Measurements from ENCODE around the gene PTPRN.
"Not testable (repeated sequence)": the region's sequence is repeated elsewhere in the genome, so short reads cannot be mapped to it uniquely, and the experiment has no call there.

PTPRN gene

DNA sequence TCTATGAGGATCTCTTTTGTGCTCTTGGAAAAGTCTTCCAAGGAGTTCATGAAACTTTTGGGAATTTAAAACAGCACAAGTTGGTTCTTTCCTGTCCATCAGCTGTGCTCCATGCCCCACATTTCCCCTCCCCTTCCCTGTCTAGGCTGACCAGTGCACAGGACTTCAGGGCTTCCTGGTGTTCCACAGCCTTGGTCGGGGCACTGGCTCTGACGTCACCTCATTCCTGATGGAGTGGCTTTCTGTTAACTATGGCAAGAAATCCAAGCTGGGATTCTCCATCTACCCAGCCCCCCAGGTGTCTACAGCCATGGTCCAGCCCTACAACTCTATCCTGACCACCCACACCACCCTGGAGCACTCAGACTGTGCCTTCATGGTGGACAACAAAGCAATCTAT, 38.2 kb downstream of the PTPRN start:
- Histone ChIP-seq H3K9me3 (ENCODE audit: control insufficient read depth, low read length) (no peaks in the 10 kb centered on the region), H3K9ac (ENCODE audit: low read length) (no peak overlapping the region), H3K4me1 (ENCODE audit: control insufficient read depth, insufficient read depth, low read length) (peaks cover 7% of the 10 kb centered on the region), H3K27me3 (ENCODE audit: control insufficient read depth, insufficient read depth, low read length) (peaks cover 5% of the 10 kb centered on the region), H3K4me3 (ENCODE audit: low read length) (no peak overlapping the region), H3K36me3 (ENCODE audit: control insufficient read depth, insufficient read depth, low read length) (no peaks in the 10 kb centered on the region)

GRCh38 chr2:219270055-219270372, 39.2 kb downstream of the PTPRN start:
- H3K36me3 ChIP-seq (ENCODE audit: control insufficient read depth, insufficient read depth, low read length) = no peaks in the 10 kb centered on the region
- H3K4me3 ChIP-seq (ENCODE audit: low read length) = no peak overlapping the region
- H3K4me1 ChIP-seq (ENCODE audit: control insufficient read depth, insufficient read depth, low read length) = peaks cover 7% of the 10 kb centered on the region
- H3K9me3 ChIP-seq (ENCODE audit: control insufficient read depth, low read length) = no peaks in the 10 kb centered on the region
- no peak overlapping the region for H3K9ac ChIP-seq (ENCODE audit: low read length)
- peaks cover 5% of the 10 kb centered on the region for H3K27me3 ChIP-seq (ENCODE audit: control insufficient read depth, insufficient read depth, low read length)

- peaks cover 7% of the 10 kb centered on the region for H3K4me1 ChIP-seq (ENCODE audit: control insufficient read depth, insufficient read depth, low read length)
- H3K9me3 ChIP-seq (ENCODE audit: control insufficient read depth, low read length) = no peaks in the 10 kb centered on the region
- no peaks in the 10 kb centered on the region for H3K36me3 ChIP-seq (ENCODE audit: control insufficient read depth, insufficient read depth, low read length)
- H3K4me3 ChIP-seq (ENCODE audit: low read length) = no peak overlapping the region
- no peak overlapping the region for H3K9ac ChIP-seq (ENCODE audit: low read length)
- peaks cover 5% of the 10 kb centered on the region for H3K27me3 ChIP-seq (ENCODE audit: control insufficient read depth, insufficient read depth, low read length)
Measured at GRCh38 chr2:219269362-219270054, 39.7 kb downstream of the PTPRN start.

GRCh38 chr2:219268294-219268693, 40.9 kb downstream of the PTPRN start:
- Histone ChIP-seq H3K9me3 (ENCODE audit: control insufficient read depth, low read length) (no peaks in the 10 kb centered on the region), H3K27me3 (ENCODE audit: control insufficient read depth, insufficient read depth, low read length) (peaks cover 5% of the 10 kb centered on the region), H3K36me3 (ENCODE audit: control insufficient read depth, insufficient read depth, low read length) (no peaks in the 10 kb centered on the region), H3K4me3 (ENCODE audit: low read length) (no peak overlapping the region), H3K4me1 (ENCODE audit: control insufficient read depth, insufficient read depth, low read length) (peaks cover 7% of the 10 kb centered on the region), H3K9ac (ENCODE audit: low read length) (no peak overlapping the region)

DNA sequence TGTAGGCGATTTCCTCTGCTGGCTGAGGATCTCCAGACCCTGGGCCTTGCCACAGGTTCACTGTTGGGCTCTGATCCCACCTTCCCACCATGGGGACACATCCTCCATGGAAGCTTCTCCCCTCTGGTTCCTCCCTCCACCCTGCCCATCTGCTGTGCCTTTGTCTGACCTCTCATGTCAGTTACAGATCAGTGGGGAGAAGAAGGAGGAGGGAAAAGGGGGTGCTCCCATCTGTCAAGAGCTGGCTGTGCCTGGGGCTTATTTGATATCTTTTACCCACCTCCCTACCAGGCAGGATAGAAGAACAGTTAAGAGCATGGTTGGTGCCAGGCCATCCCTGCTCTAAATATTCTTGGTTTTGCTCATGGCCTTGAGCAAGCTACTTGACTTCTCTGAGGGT, 42.3 kb downstream of the PTPRN start:
- Histone ChIP-seq H3K27me3 (ENCODE audit: control insufficient read depth, insufficient read depth, low read length) (peaks cover 5% of the 10 kb centered on the region), H3K9me3 (ENCODE audit: control insufficient read depth, low read length) (no peaks in the 10 kb centered on the region), H3K4me1 (ENCODE audit: control insufficient read depth, insufficient read depth, low read length) (peaks cover 7% of the 10 kb centered on the region), H3K36me3 (ENCODE audit: control insufficient read depth, insufficient read depth, low read length) (no peaks in the 10 kb centered on the region), H3K4me3 (ENCODE audit: low read length) (no peak overlapping the region), H3K9ac (ENCODE audit: low read length) (no peak overlapping the region)

DNA sequence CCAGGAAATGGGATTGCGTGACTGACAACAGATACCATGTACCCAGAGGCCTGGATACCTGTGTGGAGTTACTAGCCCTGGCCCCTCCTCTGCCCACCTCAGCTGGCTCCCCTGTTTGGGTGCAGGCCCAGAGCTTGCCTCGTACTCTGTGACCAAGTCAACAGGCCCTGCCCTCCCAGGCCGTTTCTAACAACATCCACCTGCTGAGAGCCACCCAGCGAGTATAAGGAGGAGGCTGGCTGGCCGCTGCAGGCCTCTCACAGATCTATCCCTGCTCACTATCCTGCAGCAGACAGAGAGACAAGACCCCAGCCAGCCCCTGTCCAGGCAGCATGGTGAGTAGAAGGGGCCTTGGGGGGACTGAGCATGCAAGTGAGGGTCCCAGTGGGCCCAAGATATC, 43.0 kb downstream of the PTPRN start:
- Histone ChIP-seq H3K27me3 (ENCODE audit: control insufficient read depth, insufficient read depth, low read length) (peaks cover 5% of the 10 kb centered on the region), H3K4me3 (ENCODE audit: low read length) (no peak overlapping the region), H3K4me1 (ENCODE audit: control insufficient read depth, insufficient read depth, low read length) (peaks cover 7% of the 10 kb centered on the region), H3K36me3 (ENCODE audit: control insufficient read depth, insufficient read depth, low read length) (no peaks in the 10 kb centered on the region), H3K9ac (ENCODE audit: low read length) (no peak overlapping the region), H3K9me3 (ENCODE audit: control insufficient read depth, low read length) (no peaks in the 10 kb centered on the region)

DNA sequence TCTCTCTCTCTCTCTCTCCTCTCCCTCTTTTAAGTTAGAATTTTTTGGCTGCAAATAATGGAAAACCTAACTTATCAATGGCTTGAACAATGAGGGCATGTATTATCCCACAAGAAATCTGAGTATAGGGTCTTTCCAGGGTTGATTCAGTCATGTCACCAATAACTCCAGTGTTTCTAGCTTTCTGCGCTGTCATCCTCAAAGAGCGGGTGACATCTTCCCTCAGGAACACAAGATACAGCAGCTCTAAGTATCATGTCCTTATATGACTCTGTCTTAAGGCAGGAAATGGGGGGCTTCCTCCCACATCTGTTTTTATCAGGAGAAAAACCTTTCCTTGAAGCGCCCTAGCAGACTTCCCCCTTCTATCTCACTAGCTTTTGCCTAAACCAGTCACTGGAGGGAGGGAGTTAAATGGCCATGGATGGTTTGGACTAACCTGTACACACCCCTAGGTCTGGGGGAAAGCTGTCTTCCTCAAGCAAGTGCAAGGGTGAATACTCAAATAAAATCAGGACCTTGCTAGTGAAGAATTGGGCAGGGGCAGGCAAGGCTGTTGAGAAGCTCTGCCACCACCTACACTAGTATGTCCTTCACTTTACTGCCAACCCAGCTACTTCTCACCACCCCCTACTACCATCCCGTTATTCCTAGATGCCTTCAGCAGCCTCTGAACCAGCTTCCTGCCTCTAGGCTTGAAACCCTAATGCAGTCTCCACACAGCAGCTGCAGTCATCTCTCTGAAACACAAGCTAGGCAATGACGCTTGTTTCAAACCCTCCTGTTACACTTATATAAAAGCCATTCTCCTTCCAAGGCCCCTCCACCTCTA, 48.0 kb downstream of the PTPRN start:
- H3K4me1 ChIP-seq (ENCODE audit: control insufficient read depth, insufficient read depth, low read length) = no peaks in the 10 kb centered on the region
- no peak overlapping the region for H3K9ac ChIP-seq (ENCODE audit: low read length)
- H3K27me3 ChIP-seq (ENCODE audit: control insufficient read depth, insufficient read depth, low read length) = peaks cover 8% of the 10 kb centered on the region
- no peak overlapping the region for H3K4me3 ChIP-seq (ENCODE audit: low read length)
- H3K36me3 ChIP-seq (ENCODE audit: control insufficient read depth, insufficient read depth, low read length) = no peaks in the 10 kb centered on the region
- no peaks in the 10 kb centered on the region for H3K9me3 ChIP-seq (ENCODE audit: control insufficient read depth, low read length)

DNA sequence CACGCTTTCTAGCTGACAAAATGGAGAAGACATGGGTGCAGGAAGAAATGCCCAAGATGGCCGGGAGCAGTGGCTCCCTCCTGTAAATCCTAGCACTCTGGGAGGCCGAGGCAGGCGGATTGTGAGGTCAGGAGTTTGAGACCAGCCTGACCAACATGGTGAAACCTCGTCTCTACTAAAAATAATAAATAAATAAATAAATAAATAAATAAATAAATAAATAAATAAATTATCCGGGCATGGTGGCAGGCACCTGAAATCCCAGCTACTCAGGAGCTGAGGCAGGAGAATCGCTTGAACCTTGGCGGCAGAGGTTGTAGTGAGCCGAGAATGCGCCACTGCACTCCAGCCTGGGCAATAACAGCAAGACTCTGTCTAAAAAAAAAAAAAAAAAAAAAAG, 50.3 kb downstream of the PTPRN start:
- H3K9ac ChIP-seq (ENCODE audit: low read length); H3K4me1 ChIP-seq (ENCODE audit: control insufficient read depth, insufficient read depth, low read length); H3K9me3 ChIP-seq (ENCODE audit: control insufficient read depth, low read length); H3K4me3 ChIP-seq (ENCODE audit: low read length); H3K36me3 ChIP-seq (ENCODE audit: control insufficient read depth, insufficient read depth, low read length): not testable (repeated sequence)
- H3K27me3 ChIP-seq (ENCODE audit: control insufficient read depth, insufficient read depth, low read length) = peaks cover 27% of the 10 kb centered on the region

DNA sequence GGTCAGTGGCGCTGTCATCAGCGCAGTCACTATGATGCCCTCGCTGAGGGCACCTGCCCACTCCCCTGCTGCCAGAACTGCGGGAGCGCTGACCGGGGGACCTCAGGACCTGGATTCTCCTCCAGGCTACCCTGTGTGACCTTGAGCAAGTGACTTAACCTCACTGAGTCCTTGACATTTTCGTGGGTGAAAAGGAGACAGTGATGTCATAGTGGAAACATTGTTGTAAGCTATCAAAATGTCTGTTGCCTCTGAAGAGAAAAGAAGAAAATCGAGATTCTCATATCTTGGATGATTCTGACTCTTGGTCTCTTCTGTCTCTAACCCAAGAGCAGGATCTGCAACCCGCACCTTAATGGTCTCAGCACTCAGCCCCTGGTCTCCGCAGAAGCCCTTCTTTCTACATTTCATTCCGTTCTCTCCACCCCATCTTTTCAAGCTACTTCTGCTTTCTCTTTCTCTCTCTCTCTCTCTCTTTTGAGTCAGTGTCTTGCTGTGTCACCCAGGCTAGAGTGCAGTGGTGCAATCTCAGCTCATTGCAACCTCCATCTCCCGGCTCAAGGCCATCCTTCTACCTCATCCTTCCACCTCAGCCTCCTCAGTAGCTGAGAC, 54.5 kb downstream of the PTPRN start:
- Histone ChIP-seq H3K36me3 (ENCODE audit: control insufficient read depth, insufficient read depth, low read length) (no peaks in the 10 kb centered on the region), H3K27me3 (ENCODE audit: control insufficient read depth, insufficient read depth, low read length) (peaks cover 27% of the 10 kb centered on the region), H3K4me1 (ENCODE audit: control insufficient read depth, insufficient read depth, low read length) (peaks cover 38% of the 10 kb centered on the region), H3K9ac (ENCODE audit: low read length) (peak overlapping the region; percentile 83), H3K4me3 (ENCODE audit: low read length) (peak overlapping the region; percentile 88), H3K9me3 (ENCODE audit: control insufficient read depth, low read length) (no peaks in the 10 kb centered on the region)

DNA sequence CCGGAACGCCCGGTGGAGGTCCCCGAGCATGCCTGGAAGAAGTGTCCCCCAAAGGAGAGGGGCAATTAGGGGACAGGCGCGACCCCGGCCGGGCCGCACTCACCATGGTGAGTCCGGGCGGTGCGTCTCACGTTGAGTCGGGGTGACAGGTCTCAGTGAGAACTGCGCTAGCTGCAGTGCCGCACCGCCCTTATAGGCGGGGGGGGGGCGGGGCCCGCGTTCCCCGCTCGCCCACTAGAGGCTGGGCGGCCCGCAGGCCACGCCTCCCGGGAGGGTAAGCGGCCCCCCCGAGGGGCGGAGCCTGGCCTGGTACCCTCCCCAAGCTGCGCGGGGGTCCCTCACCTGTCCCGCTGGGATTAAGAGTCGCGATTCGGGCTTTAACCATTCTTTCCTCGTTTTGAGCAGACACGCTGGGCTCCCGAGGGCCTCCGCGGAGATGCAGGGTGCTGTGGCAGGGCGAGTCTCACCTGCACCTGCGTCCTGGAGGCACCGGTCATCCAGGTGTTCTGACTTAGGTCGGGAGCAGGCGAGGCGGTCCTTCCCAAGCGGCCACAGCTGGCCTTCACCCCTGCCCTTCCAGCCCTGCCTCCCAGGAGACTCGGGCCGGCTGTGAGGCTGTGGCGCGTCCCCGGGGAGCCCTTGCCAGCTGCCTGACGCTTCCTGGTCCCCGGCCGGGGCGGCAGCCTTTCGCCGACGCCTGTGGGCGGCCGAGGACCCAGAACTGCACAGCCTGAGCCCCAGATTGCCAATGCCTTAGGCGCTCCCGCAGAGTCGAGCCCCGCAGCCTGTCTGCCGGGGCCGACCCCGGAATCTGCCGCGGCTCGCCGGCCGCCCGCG, 55.2 kb downstream of the PTPRN start, which contains the start of gene TUBA4A:
TUBA4A (minus strand) TSS at position 166 of the 837 bp plus-strand sequence; CDS start at position 106, 60 bp downstream.
- no peaks in the 10 kb centered on the region for H3K36me3 ChIP-seq (ENCODE audit: control insufficient read depth, insufficient read depth, low read length)
- peak within 1 kb of the TSS; percentile 88 for H3K4me3 ChIP-seq (ENCODE audit: low read length)
- peak within 1 kb of the TSS; percentile 83 for H3K9ac ChIP-seq (ENCODE audit: low read length)
- no peaks in the 10 kb centered on the region for H3K9me3 ChIP-seq (ENCODE audit: control insufficient read depth, low read length)
- H3K4me1 ChIP-seq (ENCODE audit: control insufficient read depth, insufficient read depth, low read length) = peaks cover 45% of the 10 kb centered on the region
- H3K27me3 ChIP-seq (ENCODE audit: control insufficient read depth, insufficient read depth, low read length) = peaks cover 22% of the 10 kb centered on the region

- Histone ChIP-seq H3K27me3 (ENCODE audit: control insufficient read depth, insufficient read depth, low read length) (peaks cover 22% of the 10 kb centered on the region), H3K9ac (ENCODE audit: low read length) (peak within 1 kb of the TSS; percentile 83), H3K4me3 (ENCODE audit: low read length) (peak within 1 kb of the TSS; percentile 88), H3K4me1 (ENCODE audit: control insufficient read depth, insufficient read depth, low read length) (peaks cover 54% of the 10 kb centered on the region), H3K9me3 (ENCODE audit: control insufficient read depth, low read length) (no peaks in the 10 kb centered on the region), H3K36me3 (ENCODE audit: control insufficient read depth, insufficient read depth, low read length) (no peaks in the 10 kb centered on the region)
Measured at GRCh38 chr2:219252900-219253752, 56.1 kb downstream of the PTPRN start, which contains the start of gene TUBA4B. TSS of gene TUBA4B (plus strand) at chr2:219253243. CDS start at chr2:219253408, 165 bp downstream.
